Measurements from ENCODE around the gene FKBP1A.

Gene FKBP1A

DNA sequence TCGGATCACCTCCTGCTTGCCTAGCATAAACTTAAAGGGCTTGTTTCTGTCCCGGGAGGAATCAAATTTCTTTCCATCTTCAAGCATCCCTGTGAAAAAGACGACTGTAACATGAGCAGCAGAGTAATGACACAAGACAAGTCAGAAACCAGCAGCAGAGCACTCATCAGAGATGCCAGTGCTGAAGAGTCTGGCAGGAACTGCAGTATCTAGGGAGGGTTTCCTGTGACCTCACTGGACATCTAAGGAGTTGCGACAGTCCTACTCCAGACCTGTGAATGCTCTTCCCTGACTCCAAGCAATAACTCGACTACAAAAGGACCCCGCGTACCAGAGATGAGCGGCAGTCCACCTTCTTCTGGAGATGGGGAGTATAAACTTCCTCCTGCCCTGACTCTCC is 17.3 kb downstream of the FKBP1A start (continued):
- TF ChIP-seq BCL11A (tag by site-specific recombination; IDR thresholded peaks at IDR 0.05; ENCODE audit: low read depth), result no peak
- TF ChIP-seq ZNF223 (tag by site-specific recombination; IDR thresholded peaks at IDR 0.05), result no peak
- TF ChIP-seq ZNF2 (tag by site-specific recombination; IDR thresholded peaks at IDR 0.05), result no peak
- TF ChIP-seq, protein P1, sequence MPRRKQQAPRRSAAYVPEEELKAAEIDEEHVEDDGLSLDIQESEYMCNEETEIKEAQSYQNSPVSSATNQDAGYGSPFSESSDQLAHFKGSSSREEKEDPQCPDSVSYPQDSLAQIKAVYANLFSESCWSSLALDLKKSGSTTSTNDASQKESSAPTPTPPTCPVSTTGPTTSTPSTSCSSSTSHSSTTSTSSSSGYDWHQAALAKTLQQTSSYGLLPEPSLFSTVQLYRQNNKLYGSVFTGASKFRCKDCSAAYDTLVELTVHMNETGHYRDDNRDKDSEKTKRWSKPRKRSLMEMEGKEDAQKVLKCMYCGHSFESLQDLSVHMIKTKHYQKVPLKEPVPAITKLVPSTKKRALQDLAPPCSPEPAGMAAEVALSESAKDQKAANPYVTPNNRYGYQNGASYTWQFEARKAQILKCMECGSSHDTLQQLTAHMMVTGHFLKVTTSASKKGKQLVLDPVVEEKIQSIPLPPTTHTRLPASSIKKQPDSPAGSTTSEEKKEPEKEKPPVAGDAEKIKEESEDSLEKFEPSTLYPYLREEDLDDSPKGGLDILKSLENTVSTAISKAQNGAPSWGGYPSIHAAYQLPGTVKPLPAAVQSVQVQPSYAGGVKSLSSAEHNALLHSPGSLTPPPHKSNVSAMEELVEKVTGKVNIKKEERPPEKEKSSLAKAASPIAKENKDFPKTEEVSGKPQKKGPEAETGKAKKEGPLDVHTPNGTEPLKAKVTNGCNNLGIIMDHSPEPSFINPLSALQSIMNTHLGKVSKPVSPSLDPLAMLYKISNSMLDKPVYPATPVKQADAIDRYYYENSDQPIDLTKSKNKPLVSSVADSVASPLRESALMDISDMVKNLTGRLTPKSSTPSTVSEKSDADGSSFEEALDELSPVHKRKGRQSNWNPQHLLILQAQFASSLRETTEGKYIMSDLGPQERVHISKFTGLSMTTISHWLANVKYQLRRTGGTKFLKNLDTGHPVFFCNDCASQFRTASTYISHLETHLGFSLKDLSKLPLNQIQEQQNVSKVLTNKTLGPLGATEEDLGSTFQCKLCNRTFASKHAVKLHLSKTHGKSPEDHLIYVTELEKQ (tag by site-specific recombination; IDR thresholded peaks at IDR 0.05; ENCODE audit: borderline replicate concordance), result peak; percentile 59; the same call in 1 of the 2 replicates
- TF ChIP-seq ZFP41 (tag by site-specific recombination; IDR thresholded peaks at IDR 0.05; ENCODE audit: borderline replicate concordance), result no peak
- no peak for TF ChIP-seq MYNN (tag by site-specific recombination; IDR thresholded peaks at IDR 0.05; ENCODE audit: borderline replicate concordance)
- no peak for TF ChIP-seq ZBTB8A (tag by site-specific recombination; IDR thresholded peaks at IDR 0.05)
- TF ChIP-seq, protein P2, sequence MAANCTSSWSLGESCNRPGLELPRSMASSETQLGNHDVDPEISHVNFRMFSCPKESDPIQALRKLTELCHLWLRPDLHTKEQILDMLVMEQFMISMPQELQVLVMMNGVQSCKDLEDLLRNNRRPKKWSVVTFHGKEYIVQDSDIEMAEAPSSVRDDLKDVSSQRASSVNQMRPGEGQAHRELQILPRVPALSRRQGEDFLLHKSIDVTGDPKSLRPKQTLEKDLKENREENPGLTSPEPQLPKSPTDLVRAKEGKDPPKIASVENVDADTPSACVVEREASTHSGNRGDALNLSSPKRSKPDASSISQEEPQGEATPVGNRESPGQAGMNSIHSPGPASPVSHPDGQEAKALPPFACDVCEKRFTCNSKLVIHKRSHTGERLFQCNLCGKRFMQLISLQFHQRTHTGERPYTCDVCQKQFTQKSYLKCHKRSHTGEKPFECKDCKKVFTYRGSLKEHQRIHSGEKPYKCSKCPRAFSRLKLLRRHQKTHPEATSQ (tag by site-specific recombination; IDR thresholded peaks at IDR 0.05), result no peak
- no peak for TF ChIP-seq ZNF555 (tag by site-specific recombination; conservative IDR thresholded peaks at IDR 0.05)
- TF ChIP-seq, protein P3, sequence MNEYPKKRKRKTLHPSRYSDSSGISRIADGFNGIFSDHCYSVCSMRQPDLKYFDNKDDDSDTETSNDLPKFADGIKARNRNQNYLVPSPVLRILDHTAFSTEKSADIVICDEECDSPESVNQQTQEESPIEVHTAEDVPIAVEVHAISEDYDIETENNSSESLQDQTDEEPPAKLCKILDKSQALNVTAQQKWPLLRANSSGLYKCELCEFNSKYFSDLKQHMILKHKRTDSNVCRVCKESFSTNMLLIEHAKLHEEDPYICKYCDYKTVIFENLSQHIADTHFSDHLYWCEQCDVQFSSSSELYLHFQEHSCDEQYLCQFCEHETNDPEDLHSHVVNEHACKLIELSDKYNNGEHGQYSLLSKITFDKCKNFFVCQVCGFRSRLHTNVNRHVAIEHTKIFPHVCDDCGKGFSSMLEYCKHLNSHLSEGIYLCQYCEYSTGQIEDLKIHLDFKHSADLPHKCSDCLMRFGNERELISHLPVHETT (tag by site-specific recombination; IDR thresholded peaks at IDR 0.05), result no peak
- TF ChIP-seq ZNF324 (tag by site-specific recombination; IDR thresholded peaks at IDR 0.05), result no peak
- TF ChIP-seq FEZF1 (tag by site-specific recombination; IDR thresholded peaks at IDR 0.05), result peak; percentile 22; the same call in 1 of the 2 replicates
- TF ChIP-seq ZNF549 (tag by site-specific recombination; IDR thresholded peaks at IDR 0.05), result no peak
- TF ChIP-seq ZFHX2 (tag by site-specific recombination; conservative IDR thresholded peaks at IDR 0.05), result no peak
- TF ChIP-seq ZNF501 (tag by site-specific recombination; IDR thresholded peaks at IDR 0.05), result no peak
- TF ChIP-seq SP7 (tag by site-specific recombination; IDR thresholded peaks at IDR 0.05), result 0 out of 2 replicates have a peak, but pooled peaks have one; percentile 25
- no peak for TF ChIP-seq ZNF707 (tag by site-specific recombination; IDR thresholded peaks at IDR 0.05)

DNA sequence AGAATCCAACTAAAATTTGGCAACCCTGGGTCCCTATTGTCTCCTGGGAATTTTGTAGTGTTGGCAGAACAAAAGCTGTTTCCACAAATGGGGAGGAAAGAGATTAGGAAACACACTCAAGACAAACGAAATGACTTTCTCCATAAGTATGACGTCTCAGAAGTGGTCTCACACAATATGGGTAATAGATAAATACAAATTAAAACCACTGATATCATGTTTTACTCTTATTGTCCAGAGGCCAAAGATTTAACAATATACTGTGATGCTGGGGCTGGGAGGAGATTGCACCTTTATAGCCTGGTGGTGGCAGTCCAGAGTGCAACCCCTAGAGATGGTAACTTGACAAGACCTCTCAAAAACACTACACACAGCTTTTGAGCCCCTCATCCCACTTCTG is 18.6 kb downstream of the FKBP1A start:
- no peak for TF ChIP-seq ZNF549 (tag by site-specific recombination; IDR thresholded peaks at IDR 0.05)
- no peak for TF ChIP-seq ZNF791 (tag by site-specific recombination; IDR thresholded peaks at IDR 0.05)
- TF ChIP-seq ZNF335 (tag by site-specific recombination; conservative IDR thresholded peaks at IDR 0.05), result no peak
- Histone ChIP-seq H3K9me3 (ENCODE audit: control insufficient read depth, insufficient read depth, low read depth, low read length) (no peaks in the 10 kb centered on the region), H3K4me3 (ENCODE audit: low read depth, low read length) (no peak overlapping the region), H3K4me1 (ENCODE audit: control insufficient read depth, insufficient read depth, low read length) (peaks cover 35% of the 10 kb centered on the region), H3K27ac (ENCODE audit: extremely low read depth, low read depth, low read length) (no peak overlapping the region), H3K36me3 (ENCODE audit: control insufficient read depth in 2 of 2, insufficient read depth in 1 of 2, low read length in 2 of 2) (peaks cover 17 to 54% of the 10 kb centered on the region in 2 experiments)
- ChIA-PET CTCF (interaction anchor here (1.1 kb wide), 1 partner anchor 64 kb away, joined by 3 read pairs; no protein-coding TSS in a partner anchor), POLR2A (no interaction called here)
